ENCODE measurements around the gene COL5A1. TPM values are rescaled to one million over a fixed set of nuclear protein-coding genes. Genes with fewer than 3 reads are reported as not detected.

Gene COL5A1
- total RNA-seq, 2 donors from 2014 or later = 10.9 to 22.0 TPM

DNA sequence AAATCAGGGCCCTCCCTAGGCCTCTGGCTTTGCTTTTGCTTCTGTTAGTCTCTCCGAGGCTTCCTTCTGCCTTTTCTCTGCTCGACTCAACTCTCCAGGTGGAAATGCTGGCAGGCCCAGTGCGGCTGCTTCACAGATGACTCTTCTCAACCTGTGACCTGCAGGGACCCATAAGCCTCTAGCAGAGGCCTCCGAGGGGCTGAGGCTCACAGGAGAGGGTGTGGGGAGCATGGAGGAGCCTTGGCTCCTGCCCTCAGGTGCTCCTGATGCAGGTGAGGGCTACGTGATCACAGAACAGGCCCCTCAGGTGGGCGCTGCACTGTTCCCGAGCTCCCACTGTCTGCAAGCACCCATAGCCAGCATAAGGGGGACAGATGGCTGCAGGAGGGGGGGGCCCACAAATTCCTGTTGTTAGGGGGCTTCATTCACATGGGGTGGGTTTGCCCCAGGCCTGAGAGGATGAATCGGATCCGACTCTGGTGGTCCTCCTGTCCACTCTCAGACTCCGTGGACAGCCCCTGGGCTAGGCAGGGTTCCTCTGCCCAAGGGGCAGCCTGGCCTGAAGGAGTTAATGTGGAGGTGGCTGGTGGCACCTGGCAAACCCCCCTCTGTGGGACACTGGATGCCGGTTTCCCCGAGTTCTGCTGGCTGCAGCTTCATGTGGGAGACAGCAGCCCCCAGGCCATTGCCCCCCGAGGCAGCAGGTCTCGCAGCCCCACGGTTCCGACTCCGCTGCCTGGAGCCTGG lies 228.1 kb downstream of the COL5A1 start:
- H3K27ac ChIP-seq = no peak overlapping the region
- H3K4me1 ChIP-seq = peaks cover 0 to 13% of the 10 kb centered on the region in 2 donors
- no peaks in the 10 kb centered on the region for H3K36me3 ChIP-seq
- H3K27me3 ChIP-seq = no peaks in the 10 kb centered on the region
- DNase-seq (ENCODE audit: low spot score) = no peak
- no peaks in the 10 kb centered on the region for H3K9me3 ChIP-seq
- H3K4me3 ChIP-seq = no peak overlapping the region
- TF ChIP-seq, protein P1, sequence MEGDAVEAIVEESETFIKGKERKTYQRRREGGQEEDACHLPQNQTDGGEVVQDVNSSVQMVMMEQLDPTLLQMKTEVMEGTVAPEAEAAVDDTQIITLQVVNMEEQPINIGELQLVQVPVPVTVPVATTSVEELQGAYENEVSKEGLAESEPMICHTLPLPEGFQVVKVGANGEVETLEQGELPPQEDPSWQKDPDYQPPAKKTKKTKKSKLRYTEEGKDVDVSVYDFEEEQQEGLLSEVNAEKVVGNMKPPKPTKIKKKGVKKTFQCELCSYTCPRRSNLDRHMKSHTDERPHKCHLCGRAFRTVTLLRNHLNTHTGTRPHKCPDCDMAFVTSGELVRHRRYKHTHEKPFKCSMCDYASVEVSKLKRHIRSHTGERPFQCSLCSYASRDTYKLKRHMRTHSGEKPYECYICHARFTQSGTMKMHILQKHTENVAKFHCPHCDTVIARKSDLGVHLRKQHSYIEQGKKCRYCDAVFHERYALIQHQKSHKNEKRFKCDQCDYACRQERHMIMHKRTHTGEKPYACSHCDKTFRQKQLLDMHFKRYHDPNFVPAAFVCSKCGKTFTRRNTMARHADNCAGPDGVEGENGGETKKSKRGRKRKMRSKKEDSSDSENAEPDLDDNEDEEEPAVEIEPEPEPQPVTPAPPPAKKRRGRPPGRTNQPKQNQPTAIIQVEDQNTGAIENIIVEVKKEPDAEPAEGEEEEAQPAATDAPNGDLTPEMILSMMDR (IDR thresholded peaks at IDR 0.05) = no peak

DNA sequence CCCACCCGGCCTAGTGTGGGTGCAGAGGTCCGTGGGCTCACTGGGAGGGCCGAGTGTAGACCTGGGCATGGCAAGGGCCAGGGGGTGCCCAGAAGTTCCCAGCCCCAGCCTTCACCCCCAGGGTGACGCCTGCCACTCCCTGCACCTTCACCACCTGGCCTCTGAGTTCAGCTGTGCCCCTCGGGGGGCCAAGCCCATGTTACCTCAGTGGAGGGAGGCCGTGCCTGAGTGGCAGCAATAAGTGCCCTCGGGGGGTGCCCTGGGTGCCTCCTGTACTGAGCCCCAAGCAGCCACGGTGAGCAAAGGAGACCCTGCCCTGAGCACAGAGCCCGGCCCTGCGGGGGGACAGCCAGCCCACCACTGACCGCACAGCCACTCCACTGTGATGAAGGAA lies 228.7 kb downstream of the COL5A1 start:
- no peaks in the 10 kb centered on the region for H3K27me3 ChIP-seq
- TF ChIP-seq, protein P1 (IDR thresholded peaks at IDR 0.05) = no peak
- peaks cover 0 to 12% of the 10 kb centered on the region in 2 donors for H3K4me1 ChIP-seq
- no peak for DNase-seq (ENCODE audit: low spot score)
- H3K9me3 ChIP-seq = no peaks in the 10 kb centered on the region
- no peak overlapping the region for H3K4me3 ChIP-seq
- no peaks in the 10 kb centered on the region for H3K36me3 ChIP-seq
- H3K27ac ChIP-seq = no peak overlapping the region

DNA sequence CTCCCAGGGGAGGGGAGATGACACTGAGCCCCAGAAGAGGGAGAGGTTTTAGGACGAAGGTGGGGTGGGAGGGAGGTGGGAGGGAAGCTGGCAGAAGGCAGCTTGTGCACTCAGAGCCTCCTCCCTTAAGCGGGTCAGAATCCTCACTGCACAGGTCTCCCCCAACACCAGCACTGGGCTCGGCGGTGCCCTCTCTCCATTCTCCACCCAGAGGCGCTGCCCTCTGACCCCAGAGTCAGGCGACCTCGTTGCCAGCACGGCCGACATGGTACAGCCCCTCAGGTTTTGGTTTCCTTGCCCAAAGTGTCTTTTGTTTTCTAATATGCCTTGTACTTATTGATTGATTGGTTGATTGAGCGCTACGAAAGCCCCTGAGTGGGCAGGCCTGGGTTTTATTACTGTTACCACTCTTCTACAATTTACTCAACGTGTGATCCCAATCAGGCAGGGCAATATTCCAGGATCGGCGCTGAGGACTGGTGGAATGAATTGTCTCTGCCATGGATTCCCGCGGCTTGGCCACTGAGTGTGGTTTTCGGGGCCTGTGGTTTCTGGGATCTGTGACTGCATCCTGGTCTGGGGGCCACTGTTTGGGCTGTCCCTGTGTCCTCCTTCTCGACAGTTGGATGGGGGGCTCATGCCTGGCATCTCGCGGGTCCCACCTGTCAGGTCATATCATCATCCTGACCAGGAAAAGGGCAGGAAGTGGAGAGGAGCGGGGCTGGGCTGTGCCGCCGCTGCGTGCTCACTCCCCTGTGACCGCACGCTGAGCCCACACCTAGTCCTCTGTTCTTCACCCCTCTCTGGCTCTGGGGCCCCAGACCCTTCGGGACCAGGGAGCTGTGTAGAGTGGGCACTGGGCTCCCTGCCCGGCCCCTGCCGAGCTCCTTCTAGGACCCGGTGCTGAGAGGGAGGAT lies 229.4 kb downstream of the COL5A1 start:
- Histone ChIP-seq H3K4me1 (peaks cover 0 to 12% of the 10 kb centered on the region in 2 donors), H3K4me3 (no peak overlapping the region), H3K36me3 (no peaks in the 10 kb centered on the region), H3K27me3 (no peaks in the 10 kb centered on the region), H3K9me3 (no peaks in the 10 kb centered on the region), H3K27ac (no peak overlapping the region)
- DNase-seq (ENCODE audit: low spot score) = no peak
- TF ChIP-seq, protein P1 (IDR thresholded peaks at IDR 0.05) = no peak

DNA sequence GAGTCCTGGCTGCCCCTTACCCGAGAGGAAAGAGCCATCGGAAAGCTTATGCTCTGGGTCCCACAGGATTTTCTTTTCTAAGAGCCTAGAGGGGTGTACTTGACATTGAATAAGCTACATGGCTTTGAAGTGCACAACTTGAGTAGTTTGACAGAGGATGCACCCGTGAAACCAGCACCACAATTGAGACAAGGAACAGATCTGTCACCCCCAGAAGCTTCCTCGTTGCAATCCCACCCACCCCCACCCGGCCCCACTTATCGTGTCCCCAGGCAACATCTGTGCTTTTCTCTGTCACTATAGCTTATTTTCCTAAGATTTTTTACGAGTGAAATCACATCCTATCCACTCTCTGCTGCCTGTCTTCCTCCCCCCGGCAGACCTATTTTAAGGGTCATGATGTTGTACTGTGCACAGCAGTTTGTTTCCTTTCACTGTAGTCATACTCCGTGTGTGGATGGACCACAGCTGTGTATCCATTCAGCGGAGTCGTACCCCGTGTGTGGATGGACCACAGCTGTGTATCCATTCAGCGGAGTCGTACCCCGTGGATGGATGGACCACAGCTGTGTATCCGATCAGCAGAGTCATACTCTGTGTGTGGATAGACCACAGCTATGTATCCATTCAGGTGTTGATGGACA lies 230.2 kb downstream of the COL5A1 start:
- Histone ChIP-seq H3K27me3 (no peaks in the 10 kb centered on the region), H3K4me1 (peaks cover 0 to 12% of the 10 kb centered on the region in 2 donors), H3K4me3 (no peak overlapping the region), H3K36me3 (no peaks in the 10 kb centered on the region), H3K27ac (no peak overlapping the region), H3K9me3 (no peaks in the 10 kb centered on the region)
- DNase-seq (ENCODE audit: low spot score) = no peak
- TF ChIP-seq, protein P1 (IDR thresholded peaks at IDR 0.05) = no peak

DNA sequence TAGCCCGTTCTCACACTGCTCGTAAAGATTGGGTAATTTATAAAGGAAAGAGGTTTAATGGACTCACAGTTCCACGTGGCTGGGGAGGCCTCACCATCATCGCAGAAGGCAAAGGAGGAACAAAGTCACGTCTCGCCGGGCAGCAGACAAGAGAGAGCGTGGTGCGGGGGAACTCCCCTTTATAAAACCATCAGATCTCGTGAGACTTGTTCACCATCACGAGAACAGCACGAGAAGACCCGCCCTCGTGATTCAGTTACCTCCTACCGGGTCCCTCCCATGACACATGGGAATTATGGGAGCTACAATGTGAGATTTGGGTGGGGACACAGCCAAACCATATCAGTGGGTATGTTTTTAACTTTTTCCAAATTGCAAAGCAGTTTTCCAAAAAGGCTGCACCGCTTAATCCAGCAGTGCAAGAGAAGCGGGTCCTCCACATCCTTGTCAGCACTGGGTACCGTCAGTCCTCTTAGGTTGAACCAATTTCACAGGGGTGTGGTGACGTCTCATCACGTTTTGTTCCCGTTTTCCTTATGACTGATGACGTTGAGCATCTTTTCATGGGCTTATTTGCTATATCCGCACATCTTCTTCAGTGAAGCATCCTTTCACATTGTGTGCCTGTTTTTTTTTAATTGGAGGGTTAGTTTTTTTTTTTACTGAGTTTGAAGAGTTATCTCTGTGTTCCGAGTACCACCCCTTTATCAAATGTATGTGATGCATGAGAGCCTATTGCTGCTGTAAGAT lies 231.1 kb downstream of the COL5A1 start:
- TF ChIP-seq, protein P1 (IDR thresholded peaks at IDR 0.05) = no peak
- Histone ChIP-seq H3K27ac (no peak overlapping the region), H3K36me3 (no peaks in the 10 kb centered on the region), H3K4me1 (peaks cover 0 to 12% of the 10 kb centered on the region in 2 donors), H3K4me3 (no peak overlapping the region), H3K9me3 (no peaks in the 10 kb centered on the region), H3K27me3 (no peaks in the 10 kb centered on the region)
- no peak for DNase-seq (ENCODE audit: low spot score)

Data from right atrium auricular region (tissue), 2 donors.